Testis (tissue), 2 donors: ENCODE results near the gene ESRP2.

ENCODE experiments used
- POLR2A ChIP-seq: fragments of 450-650 bp; IDR thresholded peaks from one replicate; pipeline ENCODE4 v1.6.1; 2017; ENCODE audit warnings: antibody characterized with exemption, mild to moderate bottlenecking, moderate library complexity
- TF ChIP-seq, protein P1 (sequence below), 3 experiments: fragments of 450-650 bp in 2 of 3; fragments of 200-600 bp in 1 of 3; sonication (generic) in 1 of 3; IDR thresholded peaks; one replicate each; pipeline ENCODE4 v1.5.1; 2016 to 2019; ENCODE audit warnings: antibody characterized with exemption in 3 of 3, mild to moderate bottlenecking in 2 of 3, moderate library complexity in 1 of 3

- TF ChIP-seq, protein P1, sequence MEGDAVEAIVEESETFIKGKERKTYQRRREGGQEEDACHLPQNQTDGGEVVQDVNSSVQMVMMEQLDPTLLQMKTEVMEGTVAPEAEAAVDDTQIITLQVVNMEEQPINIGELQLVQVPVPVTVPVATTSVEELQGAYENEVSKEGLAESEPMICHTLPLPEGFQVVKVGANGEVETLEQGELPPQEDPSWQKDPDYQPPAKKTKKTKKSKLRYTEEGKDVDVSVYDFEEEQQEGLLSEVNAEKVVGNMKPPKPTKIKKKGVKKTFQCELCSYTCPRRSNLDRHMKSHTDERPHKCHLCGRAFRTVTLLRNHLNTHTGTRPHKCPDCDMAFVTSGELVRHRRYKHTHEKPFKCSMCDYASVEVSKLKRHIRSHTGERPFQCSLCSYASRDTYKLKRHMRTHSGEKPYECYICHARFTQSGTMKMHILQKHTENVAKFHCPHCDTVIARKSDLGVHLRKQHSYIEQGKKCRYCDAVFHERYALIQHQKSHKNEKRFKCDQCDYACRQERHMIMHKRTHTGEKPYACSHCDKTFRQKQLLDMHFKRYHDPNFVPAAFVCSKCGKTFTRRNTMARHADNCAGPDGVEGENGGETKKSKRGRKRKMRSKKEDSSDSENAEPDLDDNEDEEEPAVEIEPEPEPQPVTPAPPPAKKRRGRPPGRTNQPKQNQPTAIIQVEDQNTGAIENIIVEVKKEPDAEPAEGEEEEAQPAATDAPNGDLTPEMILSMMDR (IDR thresholded peaks at IDR 0.05): no peak
- no peak for TF ChIP-seq POLR2A
Observed at GRCh38 chr16:68252383-68252782, 16.5 kb upstream of the ESRP2 start.
